DOHH2 (cell line): ENCODE results near the gene TMEM184A.

Experiments
- H3F3A ChIP-seq: fragments of 200-600 bp; sonication (generic), shearing (Covaris generic); 2 replicates; pipeline ENCODE4 v1.6.0; 2016; ENCODE audit warnings: antibody characterized with exemption, mild to moderate bottlenecking; ENCODE audit not compliant: control insufficient read depth, insufficient read depth
- H3K27ac ChIP-seq: fragments of 200-600 bp; sonication (generic); 2 replicates; pipeline ENCODE4 v1.5.1; 2014; ENCODE audit warnings: low read depth, mild to moderate bottlenecking, low read length, moderate library complexity
- H3K27me3 ChIP-seq: fragments of 200-600 bp; sonication (generic); 2 replicates; pipeline ENCODE4 v1.6.1; 2014; ENCODE audit warnings: mild to moderate bottlenecking, low read length, mixed read lengths; ENCODE audit not compliant: control insufficient read depth
- H3K36me3 ChIP-seq: fragments of 200-600 bp; sonication (generic); 2 replicates; pipeline ENCODE4 v1.6.1; 2014; ENCODE audit warnings: mild to moderate bottlenecking, low read length, moderate library complexity, mixed read lengths; ENCODE audit not compliant: control insufficient read depth
- H3K4me1 ChIP-seq: fragments of 200-600 bp; sonication (generic); 2 replicates; pipeline ENCODE4 v1.6.1; 2014; ENCODE audit warnings: mild to moderate bottlenecking, low read length, mixed read lengths; ENCODE audit not compliant: control insufficient read depth
- H3K4me2 ChIP-seq: fragments of 200-600 bp; sonication (generic); 2 replicates; pipeline ENCODE4 v1.6.0; 2014; ENCODE audit warnings: mild to moderate bottlenecking, low read length, moderate library complexity
- H3K4me3 ChIP-seq: fragments of 200-600 bp; sonication (generic); 2 replicates; pipeline ENCODE4 v1.5.1; 2014; ENCODE audit warnings: mild to moderate bottlenecking, low read length, mixed read lengths
- H3K79me2 ChIP-seq: fragments of 200-600 bp; sonication (generic); 2 replicates; pipeline ENCODE4 v1.6.1; 2014; ENCODE audit warnings: mild to moderate bottlenecking, low read length, mixed read lengths; ENCODE audit not compliant: control insufficient read depth
- H3K9me2 ChIP-seq: fragments of 200-600 bp; sonication (generic); replicated peaks from 2 replicates; pipeline ENCODE4 v1.6.1; 2014; ENCODE audit warnings: mild to moderate bottlenecking, low read length, mixed read lengths; ENCODE audit not compliant: control insufficient read depth
- H3K9me3 ChIP-seq: fragments of 200-600 bp; sonication (generic); 2 replicates; pipeline ENCODE4 v1.6.1; 2014; ENCODE audit warnings: antibody characterized with exemption, low read length, mixed read lengths; ENCODE audit not compliant: control insufficient read depth, insufficient read depth
- H4K20me1 ChIP-seq: fragments of 200-600 bp; sonication (generic); 2 replicates; pipeline ENCODE4 v1.6.0; 2014; ENCODE audit warnings: low read depth, mild to moderate bottlenecking, antibody characterized with exemption, low read length, moderate library complexity; ENCODE audit not compliant: control insufficient read depth, insufficient read depth
- EZH2phosphoT487 ChIP-seq: fragments of 200-600 bp; sonication (generic); IDR thresholded peaks from 2 replicates; pipeline ENCODE4 v1.6.1; 2017; ENCODE audit warnings: borderline replicate concordance, mild to moderate bottlenecking, antibody characterized with exemption, low read length, moderate library complexity, mixed read lengths
- TF ChIP-seq, protein P1 (sequence below): fragments of 200-600 bp; sonication (generic); IDR thresholded peaks from one replicate; pipeline ENCODE4 v1.5.1; 2014; ENCODE audit warnings: antibody characterized with exemption, mild to moderate bottlenecking, low read depth, low read length; ENCODE audit not compliant: poor library complexity, severe bottlenecking

Gene TMEM184A

GRCh38 chr7:1535701-1536454, 20.1 kb downstream of the TMEM184A start:
- Histone ChIP-seq H3K27ac (no peak overlapping the region), H3K4me3 (no peak overlapping the region), H3K4me1 (peaks cover 26% of the 10 kb centered on the region), H3K9me2 (no peaks in the 10 kb centered on the region), H3K27me3 (no peaks in the 10 kb centered on the region), H4K20me1 (peaks cover 22% of the 10 kb centered on the region), H3K79me2 (peaks cover 91% of the 10 kb centered on the region), H3K9me3 (no peaks in the 10 kb centered on the region), H3K4me2 (no peak overlapping the region), H3F3A (peaks cover 9% of the 10 kb centered on the region; the same call in 1 of the 2 replicates), H3K36me3 (peaks cover 89% of the 10 kb centered on the region)
- no peak for TF ChIP-seq EZH2phosphoT487
- TF ChIP-seq, protein P1, sequence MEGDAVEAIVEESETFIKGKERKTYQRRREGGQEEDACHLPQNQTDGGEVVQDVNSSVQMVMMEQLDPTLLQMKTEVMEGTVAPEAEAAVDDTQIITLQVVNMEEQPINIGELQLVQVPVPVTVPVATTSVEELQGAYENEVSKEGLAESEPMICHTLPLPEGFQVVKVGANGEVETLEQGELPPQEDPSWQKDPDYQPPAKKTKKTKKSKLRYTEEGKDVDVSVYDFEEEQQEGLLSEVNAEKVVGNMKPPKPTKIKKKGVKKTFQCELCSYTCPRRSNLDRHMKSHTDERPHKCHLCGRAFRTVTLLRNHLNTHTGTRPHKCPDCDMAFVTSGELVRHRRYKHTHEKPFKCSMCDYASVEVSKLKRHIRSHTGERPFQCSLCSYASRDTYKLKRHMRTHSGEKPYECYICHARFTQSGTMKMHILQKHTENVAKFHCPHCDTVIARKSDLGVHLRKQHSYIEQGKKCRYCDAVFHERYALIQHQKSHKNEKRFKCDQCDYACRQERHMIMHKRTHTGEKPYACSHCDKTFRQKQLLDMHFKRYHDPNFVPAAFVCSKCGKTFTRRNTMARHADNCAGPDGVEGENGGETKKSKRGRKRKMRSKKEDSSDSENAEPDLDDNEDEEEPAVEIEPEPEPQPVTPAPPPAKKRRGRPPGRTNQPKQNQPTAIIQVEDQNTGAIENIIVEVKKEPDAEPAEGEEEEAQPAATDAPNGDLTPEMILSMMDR = no peak

DNA sequence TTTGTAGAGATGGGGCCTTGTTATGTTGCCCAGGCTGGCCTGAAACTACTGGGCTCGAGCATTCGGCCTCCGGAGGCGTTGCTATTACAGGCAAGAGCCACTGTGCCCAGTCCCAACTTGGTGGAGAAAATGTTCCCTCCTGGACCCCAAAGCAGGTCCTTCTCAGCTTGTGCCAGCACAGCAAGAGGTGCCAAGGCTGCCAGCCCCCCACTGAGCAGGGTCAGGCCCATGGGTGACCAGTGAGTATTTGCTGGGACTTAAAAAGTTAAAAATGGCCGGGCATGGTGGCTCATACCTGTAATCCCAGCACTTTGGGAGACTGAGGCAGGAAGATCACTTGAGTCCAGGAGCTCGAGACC, 20.9 kb downstream of the TMEM184A start:
- peaks cover 83% of the 10 kb centered on the region for H3K36me3 ChIP-seq
- no peak overlapping the region for H3K4me3 ChIP-seq
- no peaks in the 10 kb centered on the region for H3K27me3 ChIP-seq
- peaks cover 95% of the 10 kb centered on the region for H3K79me2 ChIP-seq
- H3F3A ChIP-seq = peaks cover 9% of the 10 kb centered on the region; the same call in 1 of the 2 replicates
- TF ChIP-seq EZH2phosphoT487 = no peak
- TF ChIP-seq, protein P1 = no peak
- H4K20me1 ChIP-seq = peaks cover 22% of the 10 kb centered on the region
- peaks cover 29% of the 10 kb centered on the region for H3K4me1 ChIP-seq
- no peaks in the 10 kb centered on the region for H3K9me2 ChIP-seq
- no peaks in the 10 kb centered on the region for H3K9me3 ChIP-seq
- no peak overlapping the region for H3K27ac ChIP-seq
- no peak overlapping the region for H3K4me2 ChIP-seq

GRCh38 chr7:1534330-1535099, 21.5 kb downstream of the TMEM184A start:
- Histone ChIP-seq H3K79me2 (peaks cover 93% of the 10 kb centered on the region), H3K4me3 (no peak overlapping the region), H3K9me3 (no peaks in the 10 kb centered on the region), H3K27ac (no peak overlapping the region), H3K9me2 (no peaks in the 10 kb centered on the region), H3K4me1 (peaks cover 34% of the 10 kb centered on the region), H3K4me2 (no peak overlapping the region), H4K20me1 (peaks cover 22% of the 10 kb centered on the region), H3K36me3 (peaks cover 77% of the 10 kb centered on the region), H3K27me3 (no peaks in the 10 kb centered on the region), H3F3A (peaks cover 9% of the 10 kb centered on the region; the same call in 1 of the 2 replicates)
- TF ChIP-seq, protein P1 = no peak
- no peak for TF ChIP-seq EZH2phosphoT487
